Measurements from ENCODE around the gene NT5C2.
"Not testable (repeated sequence)": the region's sequence is repeated elsewhere in the genome, so short reads cannot be mapped to it uniquely, and the experiment has no call there.

The NT5C2 gene

DNA sequence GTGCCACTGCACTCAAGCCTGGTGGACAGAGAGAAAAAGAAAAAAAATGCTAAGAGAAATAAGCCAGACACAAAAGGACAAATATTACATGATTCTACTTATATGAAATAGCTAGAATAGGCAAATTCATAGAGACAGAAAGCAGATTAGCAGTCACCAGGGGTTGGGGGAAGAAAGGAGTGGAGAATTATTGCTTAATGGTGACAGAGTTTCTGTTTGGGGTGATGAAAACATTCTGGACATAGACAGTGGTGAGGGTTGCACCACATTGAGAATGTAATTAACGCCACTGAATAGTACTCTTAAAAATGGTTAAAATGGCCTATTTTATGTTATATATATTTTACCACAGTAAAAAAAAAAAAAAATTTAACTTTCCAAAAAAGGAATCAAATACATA, 6.4 kb upstream of the NT5C2 start:
- no peak for DNase-seq

GRCh38 chr10:103198648-103199047, 5.6 kb upstream of the NT5C2 start:
- no peak for DNase-seq

DNA sequence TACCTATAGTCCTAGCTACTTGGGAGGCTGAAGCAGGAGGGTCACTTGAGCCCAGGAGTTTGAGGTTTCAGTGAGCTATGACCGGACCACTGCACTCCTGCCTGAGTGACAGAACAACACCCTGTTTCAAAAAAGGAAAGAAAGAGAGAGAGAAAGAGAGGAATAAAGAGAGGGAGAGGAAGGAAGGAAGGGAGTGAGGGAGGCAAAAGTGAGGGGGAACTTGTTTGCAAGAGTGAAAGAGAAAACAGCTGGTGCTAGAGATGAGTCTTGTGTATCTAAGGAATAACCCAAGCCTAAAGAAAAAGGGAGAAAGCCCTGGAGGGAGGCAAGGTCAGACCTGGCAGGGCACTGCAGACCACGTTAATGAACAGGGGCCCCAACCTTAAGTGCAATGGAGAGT, 4.8 kb upstream of the NT5C2 start:
- DNase-seq = no peak

DNA sequence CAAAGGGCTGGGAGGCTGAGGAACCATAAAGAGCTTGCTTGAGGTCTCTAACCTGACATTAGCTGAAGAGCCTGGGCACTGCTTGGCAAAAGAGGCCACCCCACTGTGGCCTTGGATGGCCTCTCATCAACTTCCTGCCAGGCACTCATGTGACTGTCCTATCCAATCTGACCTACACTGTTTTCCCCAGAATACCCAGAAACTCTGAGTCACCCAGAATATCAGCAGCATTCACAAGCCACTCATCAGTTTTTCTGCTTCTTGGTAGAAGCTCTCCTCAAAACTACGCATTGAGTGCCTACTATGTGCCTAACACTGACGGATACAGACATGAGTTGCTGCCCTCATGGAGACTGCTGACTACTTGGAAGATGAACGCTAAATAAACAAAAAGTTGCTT, 4.1 kb upstream of the NT5C2 start:
- no peak for DNase-seq

GRCh38 chr10:103196516-103196915, 3.4 kb upstream of the NT5C2 start:
- DNase-seq = no peak

- DNase-seq = no peak
These were observed 903 bp upstream of the NT5C2 start for GRCh38 chr10:103193820-103194529.

- DNase-seq = peak; percentile 85
These were observed 493 bp downstream of the NT5C2 start for GRCh38 chr10:103192451-103193106.

- no peak for DNase-seq
These were observed 1.0 kb downstream of the NT5C2 start for GRCh38 chr10:103192089-103192450.

- DNase-seq = not testable (repeated sequence)
These were observed 1.9 kb downstream of the NT5C2 start for GRCh38 chr10:103191198-103191597.

GRCh38 chr10:103188853-103189252, 4.2 kb downstream of the NT5C2 start:
- DNase-seq = no peak

- DNase-seq = no peak
These were observed 6.9 kb downstream of the NT5C2 start for GRCh38 chr10:103186128-103186527.

DNA sequence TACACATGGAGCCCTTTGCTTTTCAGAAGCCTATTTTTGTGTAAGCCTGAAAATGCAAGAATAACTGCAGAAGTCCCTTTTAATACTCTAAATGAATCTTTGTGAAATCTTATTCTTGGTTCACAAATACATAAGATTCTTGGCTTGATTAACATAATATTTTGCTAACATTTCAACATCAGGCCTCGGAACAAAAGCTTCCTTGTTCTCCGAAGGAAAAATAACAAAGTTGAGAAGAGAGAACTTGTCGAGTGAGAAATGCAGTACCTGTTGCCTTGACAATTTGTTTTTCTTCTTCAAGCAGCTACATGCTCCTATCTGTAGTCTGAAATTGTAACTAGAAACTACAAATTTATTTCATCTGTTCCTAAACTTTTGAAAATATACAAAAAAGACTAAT, 8.5 kb downstream of the NT5C2 start:
- no peak for DNase-seq

GRCh38 chr10:103183991-103184451, 9.1 kb downstream of the NT5C2 start:
- not testable (repeated sequence) for DNase-seq

GRCh38 chr10:103181244-103181643, 11.8 kb downstream of the NT5C2 start:
- DNase-seq = no peak

- no peak for DNase-seq
These were observed 12.6 kb downstream of the NT5C2 start for GRCh38 chr10:103180491-103180890.

DNA sequence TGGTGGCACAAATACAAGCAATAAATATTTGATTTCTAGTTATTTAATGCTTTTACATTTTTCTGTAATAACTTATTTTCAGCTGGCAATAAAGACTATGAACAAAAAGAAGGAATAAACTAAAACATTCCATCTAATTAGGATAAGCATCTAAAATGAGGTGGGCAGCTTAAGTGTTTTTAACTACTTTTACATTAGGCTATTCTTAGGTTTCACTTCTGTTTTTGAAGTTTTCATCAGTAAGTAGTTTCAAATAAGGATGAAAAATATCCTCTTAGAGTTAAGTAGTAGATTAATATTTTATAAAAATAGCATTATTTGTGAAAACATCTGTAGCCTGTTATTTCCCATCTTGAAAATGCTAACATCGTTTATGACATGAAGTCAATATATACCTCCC, 15.9 kb downstream of the NT5C2 start:
- no peak for DNase-seq

GRCh38 chr10:103175580-103176285, 17.3 kb downstream of the NT5C2 start:
- no peak for DNase-seq

DNA sequence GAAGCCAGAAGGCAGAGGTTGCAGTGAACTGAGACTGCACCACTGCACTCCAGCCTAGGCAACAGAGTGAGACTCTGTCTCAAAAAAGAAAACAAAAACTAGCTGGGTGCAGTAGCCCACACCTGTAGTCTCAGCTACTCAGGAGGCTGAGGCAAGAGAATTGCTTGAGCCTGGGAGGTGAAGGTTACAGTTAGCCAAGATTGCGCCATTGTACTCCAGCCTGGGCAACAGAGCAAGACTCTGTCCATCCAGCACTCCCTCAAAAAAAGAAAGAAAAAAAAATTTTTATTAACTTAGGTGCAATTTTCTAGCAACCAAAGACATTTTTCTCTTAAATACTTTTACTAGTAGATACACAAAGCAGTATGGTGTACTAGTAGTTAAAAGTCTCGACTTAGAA, 18.7 kb downstream of the NT5C2 start:
- DNase-seq = not testable (repeated sequence)

- DNase-seq = no peak
These were observed 21.8 kb downstream of the NT5C2 start for GRCh38 chr10:103171278-103171677.

DNA sequence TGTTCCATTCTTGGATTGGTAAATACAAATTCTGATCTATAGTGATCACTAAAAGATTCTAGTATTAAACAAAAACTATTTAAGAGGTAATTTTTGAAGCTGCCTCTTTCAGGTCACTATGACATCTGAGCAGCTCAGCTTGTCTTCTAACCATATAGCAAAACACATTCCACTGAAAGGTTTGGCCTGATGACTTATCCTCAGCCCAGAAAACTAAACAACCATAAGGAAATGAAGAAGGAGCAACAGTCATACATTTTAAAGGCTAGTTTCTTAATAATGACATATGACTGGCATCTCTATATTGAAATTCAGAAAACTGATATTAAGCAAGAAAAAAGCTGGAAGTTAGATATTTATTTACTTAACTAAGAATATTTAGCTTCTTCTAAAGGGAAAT, 24.6 kb downstream of the NT5C2 start:
- DNase-seq = no peak

DNA sequence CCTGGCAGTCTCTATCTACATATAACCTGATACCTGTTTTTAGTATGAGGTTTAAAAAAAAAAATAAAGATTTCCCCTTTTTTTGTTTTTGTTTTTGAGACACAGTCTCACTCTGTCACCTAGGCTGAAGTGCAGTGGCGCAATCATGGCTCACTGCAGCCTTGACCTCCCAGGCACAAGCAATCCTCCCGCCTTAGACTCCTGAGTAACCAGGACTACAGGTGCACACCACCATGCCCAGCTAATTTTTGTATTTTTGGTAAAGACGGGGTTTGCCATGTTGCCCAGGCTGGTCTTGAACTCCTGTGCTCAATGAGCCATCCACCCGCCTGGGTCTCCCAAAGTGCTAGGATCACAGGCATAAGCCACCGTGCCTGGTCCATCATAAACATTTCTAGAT, 25.5 kb downstream of the NT5C2 start:
- not testable (repeated sequence) for DNase-seq

- no peak for DNase-seq
These were observed 26.5 kb downstream of the NT5C2 start for GRCh38 chr10:103166523-103166922.

DNA sequence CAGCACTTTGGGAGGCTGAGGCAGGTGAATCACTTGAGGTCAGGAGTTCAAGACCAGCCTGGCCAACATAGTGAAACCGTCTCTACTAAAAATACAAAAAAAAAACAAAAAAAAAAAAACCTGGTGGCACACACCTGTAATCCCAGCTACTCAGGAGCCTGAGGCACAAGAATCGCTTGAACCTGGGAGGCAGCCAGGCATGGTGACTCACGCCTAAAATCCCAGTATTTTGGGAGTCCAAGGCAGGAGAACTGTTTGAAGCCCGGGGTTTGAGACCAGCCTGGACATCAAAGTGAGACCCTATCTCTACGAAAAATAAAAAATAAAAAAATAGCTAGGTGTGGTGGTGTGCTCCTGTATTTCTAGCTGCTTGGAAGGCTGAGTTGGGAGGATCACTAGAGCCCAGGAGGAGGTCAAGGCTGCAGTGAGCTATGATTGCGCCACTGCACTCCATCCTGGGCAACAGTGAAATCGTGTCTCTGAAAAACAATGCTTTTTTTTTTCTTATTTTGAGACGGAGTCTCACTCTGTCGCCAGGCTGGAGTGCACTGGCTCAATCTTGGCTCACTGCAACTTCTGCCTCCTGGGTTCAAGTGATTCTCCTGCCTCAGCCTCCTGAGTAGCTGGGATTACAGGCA, 29.2 kb downstream of the NT5C2 start:
- DNase-seq = not testable (repeated sequence)

DNA sequence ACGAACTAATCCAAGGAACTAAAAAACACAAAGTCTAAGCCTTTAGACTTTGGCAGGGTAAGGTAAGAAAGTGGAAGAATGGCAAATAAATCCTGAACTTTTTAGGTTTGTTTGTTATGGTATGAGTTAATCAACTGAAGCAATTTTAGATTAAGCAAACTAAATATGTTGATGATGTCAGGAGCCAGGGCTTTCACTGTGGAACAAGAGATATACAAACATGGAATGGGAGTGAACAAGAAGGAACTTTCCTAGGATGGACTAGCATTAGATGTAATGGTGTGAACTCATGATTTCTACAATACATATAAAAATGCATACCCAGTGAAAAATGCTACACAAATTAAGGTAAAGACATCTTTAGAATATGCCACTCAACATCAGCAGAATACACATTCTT, 35.8 kb downstream of the NT5C2 start:
- no peak for DNase-seq

Measured in right forelimb (tissue), 1 donor.